OCI-LY1 (cell line): ENCODE results near the gene RASAL2.

Source experiments
- CTCF ChIP-seq: fragments of 200-600 bp; sonication (generic), shearing (Covaris generic); IDR thresholded peaks from 2 replicates; pipeline ENCODE4 v1.5.1; 2017; ENCODE audit warnings: mild to moderate bottlenecking, antibody characterized with exemption, low read length, moderate library complexity, mixed read lengths
- EZH2 ChIP-seq: fragments of 200-600 bp; sonication (generic), shearing (Covaris generic); IDR thresholded peaks from 2 replicates; pipeline ENCODE4 v1.8.0; 2017; ENCODE audit warnings: borderline replicate concordance, mixed run types, mild to moderate bottlenecking, antibody characterized with exemption, low read length, moderate library complexity, mixed read lengths

- no peak for TF ChIP-seq CTCF
- TF ChIP-seq EZH2, result no peak
These were observed 370.7 kb downstream of the RASAL2 start for GRCh38 chr1:178464566-178464965.
